Stimulated activated naive B cell treated with anti-CD40 and anti-IgM and Interleukin-4, amounts not matched to agents 10 μg/mL and 1 μg/mL and 100 μg/mL, for 72 hours (primary cell): ENCODE results near the gene CIB1.
"Not testable (repeated sequence)": the region's sequence is repeated elsewhere in the genome, so short reads cannot be mapped to it uniquely, and the experiment has no call there.

Source experiments
- ATAC-seq, 2 donors: fragments of 150-1000 bp; cut with Tn5 transposase; replicated peaks; 2 replicates each; pipeline ENCODE4 v1.10.0; 2021; ENCODE audit warnings: moderate library complexity in 1 of 2
- DNase-seq: peaks from one replicate; pipeline ENCODE4 v3.0.0; 2021
- H3K27ac Mint-ChIP-seq: one replicate; pipeline ENCODE4 v1.8.0; 2022; ENCODE audit warnings: mild to moderate bottlenecking, mixed read lengths
- H3K27me3 Mint-ChIP-seq, 2 donors: one replicate each; pipeline ENCODE4 v1.8.0; 2022; ENCODE audit warnings: mixed read lengths in 2 of 2
- H3K36me3 Mint-ChIP-seq, 2 donors: one replicate each; pipeline ENCODE4 v1.8.0; 2022; ENCODE audit warnings: mixed read lengths in 2 of 2, mild to moderate bottlenecking in 1 of 2
- H3K4me1 Mint-ChIP-seq, 2 donors: one replicate each; pipeline ENCODE4 v1.8.0; 2022; ENCODE audit warnings: mixed read lengths in 2 of 2, mild to moderate bottlenecking in 1 of 2
- H3K4me3 Mint-ChIP-seq, 2 donors: one replicate each; pipeline ENCODE4 v1.8.0; 2022; ENCODE audit warnings: mild to moderate bottlenecking in 2 of 2, mixed read lengths in 2 of 2, moderate library complexity in 1 of 2
- H3K9me3 Mint-ChIP-seq, 2 donors: one replicate each; pipeline ENCODE4 v1.8.0; 2022; ENCODE audit warnings: mixed read lengths in 2 of 2, mild to moderate bottlenecking in 1 of 2

Gene CIB1

GRCh38 chr15:90233387-90234095 lies at the start of gene CIB1:
CIB1 (minus strand) TSS chr15:90233941; CDS start chr15:90233885, 56 bp downstream.
- H3K4me1 Mint-ChIP-seq: peaks cover 38 to 47% of the 10 kb centered on the region in 2 donors
- H3K4me3 Mint-ChIP-seq: peak within 1 kb of the TSS; percentile 84 to 90
- H3K36me3 Mint-ChIP-seq: peaks cover 35 to 41% of the 10 kb centered on the region in 2 donors
- ATAC-seq (peak; percentile 88 to 92), DNase-seq (peak; percentile 97)
- H3K27me3 Mint-ChIP-seq: no peaks in the 10 kb centered on the region
- peak within 1 kb of the TSS; percentile 91 for H3K27ac Mint-ChIP-seq
- no peaks in the 10 kb centered on the region for H3K9me3 Mint-ChIP-seq

- ATAC-seq, DNase-seq, H3K9me3 Mint-ChIP-seq, H3K4me3 Mint-ChIP-seq, H3K4me1 Mint-ChIP-seq, H3K27ac Mint-ChIP-seq, H3K36me3 Mint-ChIP-seq, H3K27me3 Mint-ChIP-seq: not testable (repeated sequence)
These were observed 47.9 kb upstream of the CIB1 start for GRCh38 chr15:90281637-90282036.

DNA sequence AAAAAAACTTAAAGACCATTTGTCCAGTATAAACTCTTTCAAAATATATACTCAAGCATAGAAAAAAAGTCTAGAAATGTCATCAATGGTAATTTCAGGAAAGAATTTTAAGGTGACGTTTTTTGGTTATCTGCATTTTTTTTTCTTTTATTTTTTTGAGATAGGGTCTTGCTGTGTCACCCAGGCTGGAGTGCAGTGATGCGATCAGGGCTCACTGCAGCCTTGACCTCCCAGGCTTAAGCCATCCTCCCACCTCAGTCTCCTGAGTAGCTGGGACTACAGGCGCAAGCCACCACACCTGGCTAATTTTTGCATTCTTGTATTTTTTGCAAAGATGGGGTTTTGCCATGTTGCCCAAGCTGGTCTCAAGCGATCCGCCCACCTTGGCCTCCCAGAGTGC lies 47.0 kb upstream of the CIB1 start:
- not testable (repeated sequence) for ATAC-seq, H3K36me3 Mint-ChIP-seq, H3K4me3 Mint-ChIP-seq, H3K9me3 Mint-ChIP-seq, H3K27me3 Mint-ChIP-seq, H3K4me1 Mint-ChIP-seq, DNase-seq, H3K27ac Mint-ChIP-seq

GRCh38 chr15:90278467-90278866 lies 44.7 kb upstream of the CIB1 start:
- not testable (repeated sequence) for ATAC-seq, H3K27ac Mint-ChIP-seq, H3K27me3 Mint-ChIP-seq, H3K9me3 Mint-ChIP-seq, DNase-seq, H3K4me1 Mint-ChIP-seq, H3K4me3 Mint-ChIP-seq
- H3K36me3 Mint-ChIP-seq: peaks cover 10 to 29% of the 10 kb centered on the region in 2 donors

- Mint-ChIP-seq H3K4me1 (peaks cover 27 to 56% of the 10 kb centered on the region in 2 donors), H3K27ac (peak overlapping the region; percentile 83), H3K4me3 (no peak overlapping the region), H3K36me3 (peaks cover 39 to 61% of the 10 kb centered on the region in 2 donors), H3K27me3 (no peaks in the 10 kb centered on the region), H3K9me3 (no peaks in the 10 kb centered on the region)
- DNase-seq (no peak), ATAC-seq (no peak)
These were observed 37.9 kb upstream of the CIB1 start for GRCh38 chr15:90271459-90272166.

GRCh38 chr15:90270502-90271150 lies 36.9 kb upstream of the CIB1 start:
- no peak for ATAC-seq
- H3K27ac Mint-ChIP-seq: no peak overlapping the region

DNA sequence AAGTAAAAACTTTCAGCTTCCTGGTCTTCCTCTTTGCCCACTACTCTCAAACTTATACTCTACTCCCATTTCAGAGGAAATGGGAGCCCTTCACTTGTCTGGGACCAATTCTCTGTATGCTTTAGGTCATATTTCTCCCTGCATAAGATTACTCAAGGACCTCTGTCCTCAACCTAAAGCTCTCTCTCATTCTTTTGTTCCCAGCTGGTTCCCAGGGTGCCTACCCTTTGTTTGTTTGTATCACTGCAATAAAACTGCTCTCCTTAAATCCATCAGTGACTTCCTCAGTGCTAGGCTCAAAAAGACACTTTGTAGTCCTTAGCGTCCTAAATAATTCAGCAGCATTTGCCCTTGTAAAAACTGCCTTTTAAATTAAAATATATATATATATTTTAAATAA lies 34.7 kb upstream of the CIB1 start:
- Mint-ChIP-seq H3K36me3 (peaks cover 34 to 40% of the 10 kb centered on the region in 2 donors), H3K4me3 (peak overlapping the region; percentile 43 to 61), H3K27ac (peak overlapping the region; percentile 28), H3K9me3 (no peaks in the 10 kb centered on the region), H3K4me1 (peaks cover 32 to 68% of the 10 kb centered on the region in 2 donors), H3K27me3 (no peaks in the 10 kb centered on the region)
- ATAC-seq: no peak
- no peak for DNase-seq

More at GRCh38 chr15:90270502-90271150, 36.9 kb upstream of the CIB1 start:
- H3K9me3 Mint-ChIP-seq: no peaks in the 10 kb centered on the region
- peaks cover 27 to 56% of the 10 kb centered on the region in 2 donors for H3K4me1 Mint-ChIP-seq
- DNase-seq: no peak
- H3K4me3 Mint-ChIP-seq: peak overlapping the region in 1 of 2 donors; percentile 6
- no peaks in the 10 kb centered on the region for H3K27me3 Mint-ChIP-seq
- peaks cover 40 to 59% of the 10 kb centered on the region in 2 donors for H3K36me3 Mint-ChIP-seq

DNA sequence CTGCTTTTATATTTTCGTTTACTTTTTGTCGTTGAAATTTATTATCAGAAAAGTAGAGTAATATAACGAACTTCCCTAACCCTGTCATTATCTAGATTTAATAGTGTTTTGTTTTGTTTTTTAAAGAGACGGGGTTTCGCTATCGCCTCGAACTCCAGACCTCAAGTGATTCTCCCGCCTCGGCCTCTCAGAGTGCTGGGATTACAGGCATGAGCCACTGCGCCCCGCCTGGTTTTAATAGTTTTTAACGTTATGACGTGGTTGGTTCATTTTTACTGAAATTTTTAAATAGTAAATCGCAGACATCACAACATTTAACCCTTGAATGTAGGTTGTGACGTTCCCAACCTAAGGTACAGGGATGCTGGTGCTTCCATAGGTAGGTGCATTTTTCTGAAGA lies 32.7 kb upstream of the CIB1 start:
- Mint-ChIP-seq H3K4me1 (peaks cover 26 to 55% of the 10 kb centered on the region in 2 donors), H3K27ac (peak overlapping the region; percentile 99)
- no peak for DNase-seq

DNA sequence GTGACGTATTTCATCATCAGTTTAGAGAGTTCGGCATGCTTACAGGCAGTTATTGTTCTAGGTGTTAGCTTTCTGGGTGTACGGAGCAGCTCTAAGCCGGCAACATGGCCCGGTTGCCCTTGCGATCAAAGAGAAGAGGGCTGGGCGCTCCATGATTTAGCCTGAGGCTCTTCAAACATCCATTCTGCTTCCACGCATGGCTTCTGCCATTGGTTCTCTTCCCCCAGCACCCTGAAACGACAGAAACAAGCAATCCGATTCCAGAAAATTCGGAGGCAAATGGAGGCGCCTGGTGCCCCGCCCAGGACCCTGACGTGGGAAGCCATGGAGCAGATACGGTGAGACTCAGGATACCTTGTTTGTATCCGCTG lies 32.3 kb upstream of the CIB1 start:
- Mint-ChIP-seq H3K4me1 (peaks cover 23 to 51% of the 10 kb centered on the region in 2 donors), H3K27ac (peak overlapping the region; percentile 99), H3K9me3 (no peaks in the 10 kb centered on the region), H3K27me3 (no peaks in the 10 kb centered on the region), H3K4me3 (peak overlapping the region; percentile 94 to 99), H3K36me3 (peaks cover 25 to 41% of the 10 kb centered on the region in 2 donors)
- ATAC-seq: peak; percentile 20 to 27
- no peak for DNase-seq

More for the DNA sequence above, 32.7 kb upstream of the CIB1 start:
- Mint-ChIP-seq H3K4me3 (peak overlapping the region; percentile 94 to 99), H3K36me3 (peaks cover 29 to 43% of the 10 kb centered on the region in 2 donors), H3K27me3 (no peaks in the 10 kb centered on the region), H3K9me3 (no peaks in the 10 kb centered on the region)
- no peak for ATAC-seq

DNA sequence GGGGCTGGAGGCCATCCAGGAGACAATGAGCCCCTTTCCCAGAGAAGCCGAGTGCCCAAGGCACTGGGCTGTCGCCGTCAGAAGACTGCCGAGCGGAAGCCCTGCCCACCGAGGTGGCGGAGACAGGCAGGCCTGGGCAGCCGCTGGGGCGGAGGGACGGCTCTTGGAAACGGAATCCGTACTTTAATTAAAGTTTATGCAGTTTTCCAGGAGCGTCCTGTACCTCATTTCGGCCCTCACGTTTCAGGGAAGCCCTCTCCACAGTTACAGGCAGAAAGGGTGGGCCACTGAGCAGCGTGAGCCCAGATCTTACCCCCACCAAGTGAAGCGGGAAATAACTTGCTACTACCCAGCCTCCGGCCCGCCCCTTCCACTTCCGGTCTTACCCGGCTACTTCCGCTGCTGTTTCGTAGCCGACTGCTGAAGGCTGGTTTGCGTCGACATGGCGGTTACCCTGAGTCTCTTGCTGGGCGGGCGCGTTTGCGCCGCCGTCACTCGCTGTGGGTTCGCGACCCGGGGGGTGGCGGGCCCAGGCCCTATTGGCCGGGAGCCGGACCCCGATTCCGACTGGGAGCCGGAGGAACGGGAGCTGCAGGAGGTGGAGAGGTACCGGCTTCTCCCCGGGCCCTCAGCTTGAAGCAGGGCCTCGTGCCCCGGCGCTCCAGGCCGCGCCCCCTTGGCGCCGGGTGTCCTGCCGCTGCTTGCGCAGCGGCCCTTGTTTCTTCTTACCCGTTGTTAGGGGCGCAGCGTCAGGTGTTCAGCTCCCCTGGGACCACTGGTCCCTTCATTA lies 31.7 kb upstream of the CIB1 start, which contains the start of gene NGRN:
Gene NGRN (plus strand): TSS at position 402 of the 790 bp plus-strand sequence. CDS start 41 bp downstream, at position 443.
- Mint-ChIP-seq H3K4me3 (peak within 1 kb of the TSS; percentile 94 to 99), H3K9me3 (no peaks in the 10 kb centered on the region), H3K27me3 (no peaks in the 10 kb centered on the region), H3K4me1 (peaks cover 22 to 49% of the 10 kb centered on the region in 2 donors), H3K36me3 (peaks cover 20 to 35% of the 10 kb centered on the region in 2 donors), H3K27ac (peak within 1 kb of the TSS; percentile 99)
- ATAC-seq (peak; percentile 94 to 96), DNase-seq (peak; percentile 89)

GRCh38 chr15:90264671-90265070 lies 30.9 kb upstream of the CIB1 start:
- peaks cover 13 to 27% of the 10 kb centered on the region in 2 donors for H3K36me3 Mint-ChIP-seq
- peak in 1 of 2 donors; percentile 14 for ATAC-seq
- peak overlapping the region; percentile 99 for H3K27ac Mint-ChIP-seq
- no peaks in the 10 kb centered on the region for H3K9me3 Mint-ChIP-seq
- no peaks in the 10 kb centered on the region for H3K27me3 Mint-ChIP-seq
- no peak for DNase-seq
- H3K4me1 Mint-ChIP-seq: peaks cover 16 to 41% of the 10 kb centered on the region in 2 donors
- peak overlapping the region; percentile 94 to 99 for H3K4me3 Mint-ChIP-seq

DNA sequence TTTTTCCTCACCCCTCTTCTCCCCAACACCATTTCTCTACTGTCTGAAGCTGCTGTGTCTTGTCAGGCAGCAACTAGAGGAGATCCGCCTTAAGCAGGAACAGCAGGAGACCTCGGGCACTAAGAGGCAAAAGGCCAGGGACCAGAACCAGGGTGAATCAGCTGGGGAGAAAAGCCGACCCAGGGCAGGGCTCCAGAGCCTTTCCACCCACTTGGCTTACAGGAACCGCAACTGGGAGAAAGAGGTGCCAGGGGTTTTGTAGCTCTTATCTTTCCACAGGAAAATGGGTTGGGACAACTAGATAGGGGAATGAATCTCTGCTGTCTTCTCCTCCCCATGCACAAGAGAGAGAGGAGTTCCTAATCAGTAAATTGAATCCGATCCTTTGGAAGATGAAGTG lies 28.7 kb upstream of the CIB1 start:
- DNase-seq (no peak), ATAC-seq (no peak)
- Mint-ChIP-seq H3K27me3 (no peaks in the 10 kb centered on the region), H3K4me1 (peaks cover 8 to 24% of the 10 kb centered on the region in 2 donors), H3K36me3 (peaks cover 3 to 16% of the 10 kb centered on the region in 2 donors), H3K27ac (no peak overlapping the region), H3K9me3 (no peaks in the 10 kb centered on the region), H3K4me3 (no peak overlapping the region)

DNA sequence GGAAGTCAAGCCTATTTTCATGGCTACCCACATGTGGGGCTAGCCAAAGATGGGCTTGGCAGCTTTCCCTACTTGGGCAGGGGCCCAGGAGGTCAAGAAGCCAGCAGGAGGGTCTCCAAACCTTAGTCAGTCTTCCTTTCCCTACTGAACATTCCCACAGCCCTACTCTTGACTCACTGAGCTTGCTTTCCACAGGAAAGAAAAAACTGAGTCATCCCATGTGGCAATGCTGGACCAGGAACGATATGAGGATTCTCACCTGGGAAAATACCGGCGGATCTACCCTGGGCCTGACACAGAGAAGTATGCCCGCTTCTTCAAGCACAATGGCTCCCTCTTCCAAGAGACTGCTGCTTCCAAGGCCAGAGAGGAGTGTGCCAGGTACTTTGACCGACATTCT lies 28.1 kb upstream of the CIB1 start:
- H3K36me3 Mint-ChIP-seq: peaks cover 3 to 12% of the 10 kb centered on the region in 2 donors
- ATAC-seq (no peak), DNase-seq (no peak)
- H3K27me3 Mint-ChIP-seq: no peaks in the 10 kb centered on the region
- H3K27ac Mint-ChIP-seq: no peak overlapping the region
- no peaks in the 10 kb centered on the region for H3K9me3 Mint-ChIP-seq
- H3K4me3 Mint-ChIP-seq: no peak overlapping the region
- peaks cover 8 to 18% of the 10 kb centered on the region in 2 donors for H3K4me1 Mint-ChIP-seq

DNA sequence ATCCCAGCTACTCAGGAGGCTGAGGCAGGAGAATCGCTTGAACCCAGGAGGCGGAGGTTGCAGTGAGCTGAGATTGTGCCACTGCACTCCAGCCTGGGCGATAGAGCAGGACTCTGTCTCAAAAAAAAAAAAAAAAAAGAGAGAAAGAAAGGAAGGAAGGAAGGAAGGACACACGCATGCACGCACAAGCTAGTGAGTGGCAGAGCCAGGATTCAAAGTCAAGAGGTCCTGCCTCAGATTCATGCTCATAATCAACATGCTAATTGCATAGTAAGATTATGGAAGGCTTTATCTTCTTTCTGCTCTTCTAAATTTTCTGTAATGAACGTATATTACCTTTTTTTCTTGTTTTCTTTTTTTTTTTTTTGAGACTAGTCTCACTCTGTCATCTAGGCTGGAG lies 27.0 kb upstream of the CIB1 start:
- DNase-seq, H3K27ac Mint-ChIP-seq, H3K9me3 Mint-ChIP-seq, ATAC-seq, H3K4me3 Mint-ChIP-seq, H3K36me3 Mint-ChIP-seq, H3K27me3 Mint-ChIP-seq: not testable (repeated sequence)
- peaks cover 8 to 17% of the 10 kb centered on the region in 2 donors for H3K4me1 Mint-ChIP-seq
